Endothelial cell of umbilical vein (primary cell): ENCODE results near the gene ZNF48. TPM values are rescaled to one million over a fixed set of nuclear protein-coding genes. Genes with fewer than 3 reads are reported as not detected.

Source experiments
- BruUV-seq: library from RNA; stranded (reverse); fragments of 400-500 nt; replicated peaks from 2 replicates; lab custom pipeline; 2021; lab: Mats Ljungman, UMichigan
- CTCF ChIA-PET: fragments of 300-600, 350-600 bp; sonication (Branson Sonifier 250); formaldehyde crosslinking; loops from one replicate; lab custom pipeline; 2021; ENCODE audit warnings: antibody characterized with exemption, inconsistent platforms; lab: Charles Lee
- POLR2A ChIA-PET: fragments of 300-600, 350-600 bp; sonication (Branson Sonifier 250); formaldehyde crosslinking; loops from one replicate; lab custom pipeline; 2021; ENCODE audit warnings: antibody characterized with exemption, inconsistent platforms; lab: Charles Lee
- DNase-seq: peaks from one replicate; pipeline ENCODE4 v3.0.0-alpha.2; 2011; ENCODE audit warnings: low read depth, low spot score
- FAIRE-seq: peaks from 2 replicates; lab custom pipeline; 2011; peaks lifted over from hg19 to GRCh38; lab: Jason Lieb, UNC
- H2AFZ ChIP-seq: 2 replicates; pipeline ENCODE4 v1.6.0; 2012; ENCODE audit warnings: low read depth, low read length, control low read depth, inconsistent platforms
- H3K27ac ChIP-seq: 2 replicates; pipeline ENCODE4 v1.5.1; 2011; ENCODE audit warnings: low read depth, mild to moderate bottlenecking, control low read depth, low read length, moderate library complexity; ENCODE audit not compliant: insufficient read depth
- H3K27me3 ChIP-seq, 2 experiments: 2 replicates each; pipeline versions ENCODE4 v1.6.0 to v1.6.1; 2011; ENCODE audit warnings: low read length in 2 of 2, mixed read lengths in 1 of 2; ENCODE audit not compliant: control insufficient read depth in 2 of 2, insufficient read depth in 2 of 2
- H3K36me3 ChIP-seq, 2 experiments: 2 replicates in 1 of 2; 3 replicates in 1 of 2; pipeline ENCODE4 v1.5.1; 2011; ENCODE audit warnings: low read length in 2 of 2, mild to moderate bottlenecking in 1 of 2, moderate library complexity in 1 of 2; ENCODE audit not compliant: control insufficient read depth in 2 of 2, insufficient read depth in 2 of 2; ENCODE audit errors: extremely low read depth in 1 of 2
- H3K4me1 ChIP-seq: 3 replicates; pipeline ENCODE4 v1.5.1; 2011; ENCODE audit warnings: mild to moderate bottlenecking, low read length; ENCODE audit not compliant: control insufficient read depth, insufficient read depth; ENCODE audit errors: extremely low read depth
- H3K4me2 ChIP-seq: 2 replicates; pipeline ENCODE4 v1.6.1; 2011; ENCODE audit warnings: low read length, control low read depth, mixed read lengths; ENCODE audit not compliant: insufficient read depth
- H3K4me3 ChIP-seq, 3 experiments: fragments of 200-600 bp in 1 of 3; sonication (generic), shearing (Covaris generic) in 1 of 3; replicated peaks in 1 of 3; 2 replicates each; pipeline ENCODE4 v1.5.1; 2011 to 2016; ENCODE audit warnings: control low read depth in 3 of 3, low read length in 3 of 3, mild to moderate bottlenecking in 2 of 3, inconsistent platforms in 1 of 3, low read depth in 1 of 3, moderate library complexity in 1 of 3; ENCODE audit not compliant: insufficient read depth in 1 of 3
- H3K79me2 ChIP-seq: 2 replicates; pipeline ENCODE4 v1.6.0; 2012; ENCODE audit warnings: low read length, inconsistent platforms; ENCODE audit not compliant: control insufficient read depth, insufficient read depth
- H3K9ac ChIP-seq: replicated peaks from 2 replicates; pipeline ENCODE3; 2011; ENCODE audit warnings: low read length, control low read depth; ENCODE audit not compliant: insufficient read depth; ENCODE audit errors: extremely low read depth
- H3K9me1 ChIP-seq: replicated peaks from 3 replicates; pipeline ENCODE4 v1.6.0; 2011; ENCODE audit warnings: mild to moderate bottlenecking, low read length; ENCODE audit not compliant: control insufficient read depth, insufficient read depth; ENCODE audit errors: extremely low read depth
- H3K9me3 ChIP-seq: replicated peaks from 2 replicates; pipeline ENCODE4 v1.5.1; 2012; ENCODE audit warnings: low read length, inconsistent platforms; ENCODE audit not compliant: control insufficient read depth, insufficient read depth
- H4K20me1 ChIP-seq: replicated peaks from 2 replicates; pipeline ENCODE3; 2011; ENCODE audit warnings: mild to moderate bottlenecking, low read length; ENCODE audit not compliant: control insufficient read depth, insufficient read depth; ENCODE audit errors: extremely low read depth
- EZH2 ChIP-seq: IDR thresholded peaks from 2 replicates; pipeline ENCODE4 v1.6.1; 2012; ENCODE audit warnings: borderline replicate concordance, low read depth, mild to moderate bottlenecking, moderate library complexity, low read length, inconsistent platforms; ENCODE audit not compliant: severe bottlenecking
- FOS ChIP-seq: IDR thresholded peaks from 2 replicates; pipeline ENCODE4 v1.6.1; 2011; ENCODE audit warnings: mild to moderate bottlenecking, low read length, moderate library complexity, borderline replicate concordance; ENCODE audit not compliant: insufficient read depth
- GATA2 ChIP-seq: IDR thresholded peaks from 2 replicates; pipeline ENCODE4 v1.7.0; 2011; ENCODE audit warnings: low read depth, mild to moderate bottlenecking, moderate library complexity, mixed read lengths, low read length; ENCODE audit not compliant: insufficient read length, insufficient read depth
- JUN ChIP-seq: IDR thresholded peaks from 2 replicates; pipeline ENCODE4 v1.6.1; 2011; ENCODE audit warnings: borderline replicate concordance, low read depth; ENCODE audit not compliant: insufficient read length, insufficient read depth
- MYC ChIP-seq: IDR thresholded peaks from one replicate; pipeline ENCODE4 v1.6.1; 2011; ENCODE audit warnings: mild to moderate bottlenecking, low read depth, low read length
- POLR2A ChIP-seq: IDR thresholded peaks from 2 replicates; pipeline ENCODE4 v1.6.1; 2012; ENCODE audit warnings: low read depth, mild to moderate bottlenecking, control low read depth, low read length
- POLR2AphosphoS5 ChIP-seq: IDR thresholded peaks from 2 replicates; pipeline ENCODE4 v1.6.1; 2012; ENCODE audit warnings: low read depth, mild to moderate bottlenecking, control low read depth, low read length, moderate library complexity; ENCODE audit not compliant: insufficient read depth
- dilution Hi-C: fragments of 300-500 bp; cut with MboI; formaldehyde crosslinking; loops from one replicate; pipeline ENCODE4 v1.15.0; 2019; ENCODE audit warnings: low sequenced_read_pairs; ENCODE audit not compliant: extremely low pct_ligation_motif_present
- intact Hi-C: fragments of 100-400 bp; cut with micrococcal nuclease; formaldehyde crosslinking; loops from one replicate; pipeline ENCODE4 v1.10.0; 2022
- polyA plus RNA-seq, 4 experiments: library from polyadenylated mRNA; depleted of rRNA in 3 of 4; stranded (reverse) in 3 of 4; unstranded in 1 of 4; fragments of >200 nt; gene quantifications; 2 replicates each; pipeline versions ENCODE4 v1.2.1 to v1.2.3, GENCODE V29; 2011 to 2012; ENCODE audit warnings: missing spikeins in 1 of 4
- total RNA-seq: library from RNA; stranded (reverse); gene quantifications from 2 replicates; pipeline ENCODE4 v1.2.3, GENCODE V29; 2021
- TF ChIP-seq, protein P1 (sequence below): IDR thresholded peaks from 2 replicates; pipeline ENCODE4 v1.6.1; 2011; ENCODE audit not compliant: insufficient read depth, insufficient read length
- TF ChIP-seq, protein P2 (sequence below), 2 donors: IDR thresholded peaks; 1 replicate in 1 of 2; 2 replicates in 1 of 2; pipeline ENCODE4 v1.5.1; 2011; ENCODE audit warnings: low read length in 2 of 2, mild to moderate bottlenecking in 2 of 2, moderate library complexity in 2 of 2, control low read depth in 1 of 2, inconsistent platforms in 1 of 2, low read depth in 1 of 2; ENCODE audit not compliant: insufficient read depth in 1 of 2; ENCODE audit errors: extremely low read depth in 1 of 2

The ZNF48 gene
- total and polyA plus RNA-seq, 2 donors (not counting 3 experiments of a cell fraction or from before 2014, with no cell fraction given) = 15.3 to 16.1 TPM

DNA sequence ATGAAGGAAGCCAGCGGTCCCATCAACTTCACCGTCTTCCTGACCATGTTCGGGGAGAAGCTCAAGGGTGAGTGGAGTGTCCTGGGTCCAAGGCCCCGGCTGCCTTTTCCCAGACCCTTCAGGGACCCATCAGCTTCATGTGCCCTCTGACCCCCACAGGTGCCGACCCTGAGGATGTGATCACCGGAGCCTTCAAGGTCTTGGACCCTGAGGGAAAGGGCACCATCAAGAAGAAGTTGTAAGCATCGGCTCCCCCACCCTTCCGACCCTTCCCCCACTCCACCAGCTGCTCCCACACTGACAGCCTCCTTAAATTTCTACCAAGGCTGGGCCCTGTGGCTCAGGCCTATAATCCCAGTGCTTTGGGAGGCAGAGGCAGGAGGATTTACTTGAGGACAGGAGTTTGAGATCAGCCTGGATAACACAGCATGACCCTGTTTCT is 18.7 kb upstream of the ZNF48 start:
- dilution Hi-C loops (no loop called here), intact Hi-C loops (no loop called here)
- Histone ChIP-seq H3K36me3 (no peaks in the 10 kb centered on the region), H3K27ac (no peak overlapping the region), H3K9me3 (no peaks in the 10 kb centered on the region), H3K79me2 (no peaks in the 10 kb centered on the region), H4K20me1 (no peaks in the 10 kb centered on the region), H3K4me3 (no peak overlapping the region), H3K27me3 (no peaks in the 10 kb centered on the region), H3K4me2 (no peak overlapping the region), H3K9ac (no peak overlapping the region), H2AFZ (no peak overlapping the region), H3K4me1 (peaks cover 12% of the 10 kb centered on the region), H3K9me1 (no peaks in the 10 kb centered on the region)
- ChIA-PET CTCF (no interaction called here), POLR2A (no interaction called here)
- BruUV-seq = no TSS peak
- no peak for TF ChIP-seq MYC
- no peak for TF ChIP-seq FOS
- TF ChIP-seq EZH2 = no peak
- TF ChIP-seq, protein P1, sequence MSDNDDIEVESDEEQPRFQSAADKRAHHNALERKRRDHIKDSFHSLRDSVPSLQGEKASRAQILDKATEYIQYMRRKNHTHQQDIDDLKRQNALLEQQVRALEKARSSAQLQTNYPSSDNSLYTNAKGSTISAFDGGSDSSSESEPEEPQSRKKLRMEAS = no peak
- no peak for TF ChIP-seq POLR2AphosphoS5
- TF ChIP-seq JUN = no peak
- no peak for TF ChIP-seq GATA2
- TF ChIP-seq, protein P2, sequence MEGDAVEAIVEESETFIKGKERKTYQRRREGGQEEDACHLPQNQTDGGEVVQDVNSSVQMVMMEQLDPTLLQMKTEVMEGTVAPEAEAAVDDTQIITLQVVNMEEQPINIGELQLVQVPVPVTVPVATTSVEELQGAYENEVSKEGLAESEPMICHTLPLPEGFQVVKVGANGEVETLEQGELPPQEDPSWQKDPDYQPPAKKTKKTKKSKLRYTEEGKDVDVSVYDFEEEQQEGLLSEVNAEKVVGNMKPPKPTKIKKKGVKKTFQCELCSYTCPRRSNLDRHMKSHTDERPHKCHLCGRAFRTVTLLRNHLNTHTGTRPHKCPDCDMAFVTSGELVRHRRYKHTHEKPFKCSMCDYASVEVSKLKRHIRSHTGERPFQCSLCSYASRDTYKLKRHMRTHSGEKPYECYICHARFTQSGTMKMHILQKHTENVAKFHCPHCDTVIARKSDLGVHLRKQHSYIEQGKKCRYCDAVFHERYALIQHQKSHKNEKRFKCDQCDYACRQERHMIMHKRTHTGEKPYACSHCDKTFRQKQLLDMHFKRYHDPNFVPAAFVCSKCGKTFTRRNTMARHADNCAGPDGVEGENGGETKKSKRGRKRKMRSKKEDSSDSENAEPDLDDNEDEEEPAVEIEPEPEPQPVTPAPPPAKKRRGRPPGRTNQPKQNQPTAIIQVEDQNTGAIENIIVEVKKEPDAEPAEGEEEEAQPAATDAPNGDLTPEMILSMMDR (IDR thresholded peaks at IDR 0.05; ENCODE audit: extremely low read depth in 1 of 2, insufficient read depth in 1 of 2, low read depth in 1 of 2, low read length in 2 of 2) = no peak
- TF ChIP-seq POLR2A = no peak
- DNase-seq = no peak
- FAIRE-seq = no peak
